ENCODE data around the gene RALGAPA2.

The RALGAPA2 gene

DNA sequence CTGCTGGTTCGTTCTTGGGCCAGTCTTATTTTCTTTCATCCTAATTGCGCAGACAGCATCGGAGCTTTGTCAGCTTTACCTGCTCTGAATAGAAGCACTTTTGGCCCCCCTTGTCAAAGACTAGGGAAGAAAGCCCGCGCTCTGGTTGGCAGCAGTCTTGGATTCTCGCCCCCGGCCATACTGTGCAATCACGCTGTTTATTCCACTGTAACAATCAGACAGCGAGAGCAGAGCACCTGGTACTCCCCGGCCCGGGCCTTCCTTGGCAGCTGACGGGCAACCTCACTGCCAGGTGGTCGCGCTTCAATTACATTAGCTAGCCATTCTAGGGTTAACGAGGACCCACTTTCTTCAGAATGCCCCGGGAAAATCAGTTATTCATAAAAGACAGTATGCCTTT is 272.0 kb downstream of the RALGAPA2 start:
- TF ChIP-seq, protein P1, sequence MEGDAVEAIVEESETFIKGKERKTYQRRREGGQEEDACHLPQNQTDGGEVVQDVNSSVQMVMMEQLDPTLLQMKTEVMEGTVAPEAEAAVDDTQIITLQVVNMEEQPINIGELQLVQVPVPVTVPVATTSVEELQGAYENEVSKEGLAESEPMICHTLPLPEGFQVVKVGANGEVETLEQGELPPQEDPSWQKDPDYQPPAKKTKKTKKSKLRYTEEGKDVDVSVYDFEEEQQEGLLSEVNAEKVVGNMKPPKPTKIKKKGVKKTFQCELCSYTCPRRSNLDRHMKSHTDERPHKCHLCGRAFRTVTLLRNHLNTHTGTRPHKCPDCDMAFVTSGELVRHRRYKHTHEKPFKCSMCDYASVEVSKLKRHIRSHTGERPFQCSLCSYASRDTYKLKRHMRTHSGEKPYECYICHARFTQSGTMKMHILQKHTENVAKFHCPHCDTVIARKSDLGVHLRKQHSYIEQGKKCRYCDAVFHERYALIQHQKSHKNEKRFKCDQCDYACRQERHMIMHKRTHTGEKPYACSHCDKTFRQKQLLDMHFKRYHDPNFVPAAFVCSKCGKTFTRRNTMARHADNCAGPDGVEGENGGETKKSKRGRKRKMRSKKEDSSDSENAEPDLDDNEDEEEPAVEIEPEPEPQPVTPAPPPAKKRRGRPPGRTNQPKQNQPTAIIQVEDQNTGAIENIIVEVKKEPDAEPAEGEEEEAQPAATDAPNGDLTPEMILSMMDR (IDR thresholded peaks at IDR 0.05; ENCODE audit: low read depth, low read length): no peak
- TF ChIP-seq EZH2phosphoT487 (IDR thresholded peaks at IDR 0.05; ENCODE audit: low read depth): no peak

DNA sequence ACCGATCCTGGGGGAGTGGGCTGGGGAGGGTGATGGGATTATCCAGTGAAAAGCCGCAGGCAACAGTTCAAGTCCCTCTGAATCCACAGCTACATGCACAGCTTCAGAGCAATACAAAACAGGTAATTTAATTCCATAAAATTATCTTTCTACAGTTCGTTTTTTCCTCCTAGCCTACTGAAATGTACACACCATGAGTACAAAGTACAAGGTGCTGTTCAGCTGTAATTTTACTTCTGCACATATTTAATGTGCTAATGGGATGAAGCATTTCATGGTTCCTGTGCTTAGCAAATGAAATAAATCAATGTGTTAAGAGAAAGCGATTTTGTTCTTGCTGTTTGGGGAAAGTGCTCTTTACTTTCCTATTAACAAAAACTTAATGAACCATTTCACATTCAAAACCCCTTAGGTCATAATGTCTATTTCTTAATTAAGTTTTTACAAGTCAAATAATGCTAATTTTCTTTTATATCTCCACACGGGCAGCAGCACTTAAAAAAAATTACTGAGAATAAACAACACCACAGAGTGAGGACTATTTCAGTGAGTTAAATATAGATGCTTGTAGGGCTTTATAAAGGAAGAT is 272.7 kb downstream of the RALGAPA2 start:
- peaks cover 32% of the 10 kb centered on the region for H3K4me1 ChIP-seq (ENCODE audit: low read length)
- no peak for TF ChIP-seq EZH2phosphoT487 (IDR thresholded peaks at IDR 0.05; ENCODE audit: low read depth)
- TF ChIP-seq, protein P1 (IDR thresholded peaks at IDR 0.05; ENCODE audit: low read depth, low read length): no peak
- H3K27ac ChIP-seq (ENCODE audit: low read length): no peak overlapping the region
- peaks cover 47% of the 10 kb centered on the region for H3K27me3 ChIP-seq (ENCODE audit: low read depth, low read length)
- H3K36me3 ChIP-seq (replicated peaks; ENCODE audit: low read depth, low read length): no peaks in the 10 kb centered on the region
- no peak overlapping the region for H2AFZ ChIP-seq (ENCODE audit: low read depth, low read length)
- no peaks in the 10 kb centered on the region for H3K9me3 ChIP-seq (ENCODE audit: insufficient read depth, low read length)
- no peak overlapping the region for H3K4me3 ChIP-seq (ENCODE audit: low read length)
- no peak overlapping the region for H3K4me2 ChIP-seq (ENCODE audit: low read length)
- H3K79me2 ChIP-seq (ENCODE audit: low read length): no peaks in the 10 kb centered on the region
- peaks cover 15% of the 10 kb centered on the region for H4K20me1 ChIP-seq (ENCODE audit: insufficient read depth, low read length)
- H3K9ac ChIP-seq (ENCODE audit: low read length): no peak overlapping the region

More for the DNA sequence above, 272.0 kb downstream of the RALGAPA2 start:
- Histone ChIP-seq H3K36me3 (replicated peaks; ENCODE audit: low read depth, low read length) (no peaks in the 10 kb centered on the region), H3K9me3 (ENCODE audit: insufficient read depth, low read length) (no peaks in the 10 kb centered on the region), H3K27me3 (ENCODE audit: low read depth, low read length) (peaks cover 54% of the 10 kb centered on the region), H2AFZ (ENCODE audit: low read depth, low read length) (no peak overlapping the region), H3K79me2 (ENCODE audit: low read length) (no peaks in the 10 kb centered on the region), H3K4me1 (ENCODE audit: low read length) (peaks cover 40% of the 10 kb centered on the region), H4K20me1 (ENCODE audit: insufficient read depth, low read length) (peaks cover 15% of the 10 kb centered on the region), H3K4me3 (ENCODE audit: low read length) (no peak overlapping the region), H3K4me2 (ENCODE audit: low read length) (no peak overlapping the region), H3K27ac (ENCODE audit: low read length) (no peak overlapping the region), H3K9ac (ENCODE audit: low read length) (no peak overlapping the region)

DNA sequence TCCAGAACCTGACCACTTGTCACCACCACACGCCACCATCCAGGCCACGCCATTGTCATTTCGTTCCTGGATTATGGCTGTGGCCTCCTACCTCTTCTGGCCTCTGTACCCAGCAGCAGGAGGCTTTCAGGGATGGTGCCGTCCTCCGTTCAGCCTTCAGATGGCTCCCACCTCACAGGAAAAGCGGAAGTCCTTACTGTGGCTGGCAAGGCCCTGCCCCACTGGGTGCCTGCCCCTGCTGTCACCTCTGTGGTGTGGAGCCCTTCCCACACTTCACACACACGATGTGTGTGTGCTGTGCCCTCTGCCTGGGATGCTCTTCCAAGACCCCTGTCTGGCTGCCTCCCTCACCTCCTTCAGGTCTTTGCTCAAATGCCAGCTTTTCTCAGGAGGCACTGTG is 275.1 kb downstream of the RALGAPA2 start:
- TF ChIP-seq, protein P1 (IDR thresholded peaks at IDR 0.05; ENCODE audit: low read depth, low read length): no peak
- TF ChIP-seq EZH2phosphoT487 (IDR thresholded peaks at IDR 0.05; ENCODE audit: low read depth): no peak
- Histone ChIP-seq H3K4me1 (ENCODE audit: low read length) (peaks cover 22% of the 10 kb centered on the region), H3K79me2 (ENCODE audit: low read length) (no peaks in the 10 kb centered on the region), H4K20me1 (ENCODE audit: insufficient read depth, low read length) (0 out of 2 replicates have a peak, but pooled peaks cover 3% of the 10 kb centered on the region), H3K27ac (ENCODE audit: low read length) (no peak overlapping the region), H3K27me3 (ENCODE audit: low read depth, low read length) (peaks cover 24% of the 10 kb centered on the region), H3K9ac (ENCODE audit: low read length) (no peak overlapping the region), H3K4me3 (ENCODE audit: low read length) (no peak overlapping the region), H3K36me3 (replicated peaks; ENCODE audit: low read depth, low read length) (no peaks in the 10 kb centered on the region), H3K9me3 (ENCODE audit: insufficient read depth, low read length) (no peaks in the 10 kb centered on the region), H2AFZ (ENCODE audit: low read depth, low read length) (no peak overlapping the region), H3K4me2 (ENCODE audit: low read length) (no peak overlapping the region)

DNA sequence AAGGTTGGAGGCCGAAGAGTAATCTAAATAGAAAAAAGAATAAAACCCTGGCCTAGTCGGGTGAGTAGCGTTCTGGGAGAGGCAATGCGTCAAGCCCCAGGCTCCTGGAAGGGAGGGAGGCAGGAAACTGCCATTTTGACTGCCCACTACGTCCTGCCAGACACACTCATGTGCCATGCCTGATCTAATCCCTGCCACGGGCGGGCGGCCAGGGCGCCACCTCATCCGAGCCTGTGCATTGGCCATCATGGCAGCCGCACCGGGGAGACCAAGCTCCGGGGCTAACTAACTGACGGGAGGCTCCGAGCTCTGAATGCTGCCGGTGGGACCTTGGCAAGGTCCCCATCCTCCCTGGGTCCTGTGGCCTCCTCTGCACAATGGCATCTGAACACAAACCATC is 275.8 kb downstream of the RALGAPA2 start:
- H3K9me3 ChIP-seq (ENCODE audit: insufficient read depth, low read length): no peaks in the 10 kb centered on the region
- no peaks in the 10 kb centered on the region for H3K79me2 ChIP-seq (ENCODE audit: low read length)
- no peak overlapping the region for H3K9ac ChIP-seq (ENCODE audit: low read length)
- H3K4me3 ChIP-seq (ENCODE audit: low read length): no peak overlapping the region
- TF ChIP-seq EZH2phosphoT487 (IDR thresholded peaks at IDR 0.05; ENCODE audit: low read depth): no peak
- TF ChIP-seq, protein P1 (IDR thresholded peaks at IDR 0.05; ENCODE audit: low read depth, low read length): no peak
- no peak overlapping the region for H2AFZ ChIP-seq (ENCODE audit: low read depth, low read length)
- no peaks in the 10 kb centered on the region for H3K36me3 ChIP-seq (replicated peaks; ENCODE audit: low read depth, low read length)
- H3K4me2 ChIP-seq (ENCODE audit: low read length): no peak overlapping the region
- H3K27ac ChIP-seq (ENCODE audit: low read length): no peak overlapping the region
- peaks cover 16% of the 10 kb centered on the region for H3K4me1 ChIP-seq (ENCODE audit: low read length)
- H4K20me1 ChIP-seq (ENCODE audit: insufficient read depth, low read length): 0 out of 2 replicates have a peak, but pooled peaks cover 3% of the 10 kb centered on the region
- peaks cover 17% of the 10 kb centered on the region for H3K27me3 ChIP-seq (ENCODE audit: low read depth, low read length)

Data from OCI-LY3 (cell line).